Hematopoietic multipotent progenitor cell treated with erythropoietin and hydrocortisone succinate and interleukin-3 and kit ligand, for 4 days (in vitro differentiated cells): ENCODE results near the gene SNIP1.
"Not testable (repeated sequence)": the region's sequence is repeated elsewhere in the genome, so short reads cannot be mapped to it uniquely, and the experiment has no call there.

Experiments
- DNase-seq: peaks from one replicate; pipeline ENCODE4 v3.0.0-alpha.2; 2015

Gene SNIP1

DNA sequence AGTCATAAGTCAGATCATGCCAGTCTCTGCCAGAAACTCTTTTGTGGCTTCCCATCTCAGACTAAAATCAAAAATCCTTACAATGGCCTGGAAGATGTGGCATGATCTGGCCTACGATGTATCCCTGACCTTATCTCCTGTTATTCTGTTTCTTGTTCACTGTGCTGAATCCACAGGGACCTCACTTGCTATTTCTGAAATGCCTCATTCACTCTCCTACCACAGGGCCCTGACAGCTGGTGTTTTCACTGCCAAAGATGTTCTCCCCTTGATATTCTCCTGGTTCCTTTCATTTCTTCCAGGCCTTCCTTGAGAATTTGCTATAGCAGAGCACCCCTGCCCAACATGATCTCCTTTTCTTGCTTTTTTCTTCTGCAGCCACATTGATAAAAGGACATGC is 4.3 kb upstream of the SNIP1 start:
- no peak for DNase-seq

DNA sequence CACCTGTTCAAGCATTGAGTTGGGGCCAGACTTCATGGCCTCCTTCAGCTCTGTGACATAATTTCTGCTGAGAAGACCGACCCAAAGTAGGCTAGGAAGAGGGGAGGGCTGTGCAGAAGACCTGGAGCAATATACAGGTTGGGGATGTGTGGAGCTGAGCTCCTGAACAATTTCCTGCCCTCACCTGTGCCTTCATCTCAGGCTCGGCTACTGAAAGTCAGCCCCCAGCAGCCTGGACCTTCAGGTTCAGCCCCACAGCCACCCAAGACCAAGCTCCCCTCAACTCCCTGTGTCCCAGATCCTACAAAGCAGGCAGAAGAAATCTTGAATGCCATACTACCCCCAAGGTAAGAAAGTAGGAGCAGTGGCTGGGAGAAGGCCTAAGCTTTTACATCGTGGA is 3.3 kb upstream of the SNIP1 start:
- no peak for DNase-seq

DNA sequence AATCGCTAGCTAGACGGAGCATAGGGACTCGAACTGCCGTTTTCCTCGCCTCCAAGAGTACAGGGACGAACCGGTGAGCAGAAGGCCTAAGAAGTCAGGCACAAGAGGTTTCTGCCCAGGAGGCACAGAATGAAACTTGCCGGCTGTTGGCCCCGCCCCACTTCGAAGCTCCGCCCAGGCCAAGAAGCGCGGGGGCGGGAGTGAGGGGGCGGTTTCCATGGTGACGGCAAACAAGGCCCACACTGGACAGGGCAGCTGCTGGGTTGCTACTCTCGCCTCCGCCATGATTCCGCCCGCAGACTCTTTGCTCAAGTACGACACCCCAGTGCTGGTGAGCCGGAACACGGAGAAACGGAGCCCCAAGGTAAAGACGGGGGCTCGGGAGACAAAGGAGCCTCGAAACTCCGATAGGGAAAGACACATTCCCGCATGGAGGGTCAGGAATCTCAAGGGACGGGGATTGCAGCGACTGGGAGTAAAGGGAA is 2.7 kb upstream of the SNIP1 start, which contains the start of gene DNALI1:
DNALI1 (plus strand) TSS at position 229 of the 485 bp plus-strand sequence; CDS start at position 284, 55 bp downstream.
- DNase-seq = peak; percentile 82

- peak; percentile 20 for DNase-seq
Observed at GRCh38 chr1:37553598-37553926, 531 bp downstream of the SNIP1 start.

GRCh38 chr1:37549341-37549740 is 4.8 kb downstream of the SNIP1 start:
- DNase-seq = no peak

DNA sequence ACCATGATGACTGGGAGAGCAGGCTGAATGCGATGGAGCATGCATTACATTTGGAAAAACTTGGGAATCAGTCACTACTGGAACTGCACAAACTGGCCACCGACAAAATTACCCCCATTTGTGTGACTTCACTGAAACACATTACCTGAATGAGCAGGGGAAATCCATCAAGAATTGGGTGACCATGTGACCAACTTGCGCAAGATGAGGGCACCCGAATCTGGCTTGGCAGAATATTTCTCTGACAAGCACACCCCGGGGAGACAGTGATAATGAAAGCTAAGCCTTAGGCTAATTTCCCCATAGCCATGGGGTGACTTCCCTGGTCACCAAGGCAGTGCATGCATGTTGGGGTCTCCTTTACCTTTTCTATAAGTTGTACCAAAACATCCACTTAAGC is 9.1 kb downstream of the SNIP1 start:
- no peak for DNase-seq

GRCh38 chr1:37544530-37544929 is 9.6 kb downstream of the SNIP1 start:
- DNase-seq = no peak

DNA sequence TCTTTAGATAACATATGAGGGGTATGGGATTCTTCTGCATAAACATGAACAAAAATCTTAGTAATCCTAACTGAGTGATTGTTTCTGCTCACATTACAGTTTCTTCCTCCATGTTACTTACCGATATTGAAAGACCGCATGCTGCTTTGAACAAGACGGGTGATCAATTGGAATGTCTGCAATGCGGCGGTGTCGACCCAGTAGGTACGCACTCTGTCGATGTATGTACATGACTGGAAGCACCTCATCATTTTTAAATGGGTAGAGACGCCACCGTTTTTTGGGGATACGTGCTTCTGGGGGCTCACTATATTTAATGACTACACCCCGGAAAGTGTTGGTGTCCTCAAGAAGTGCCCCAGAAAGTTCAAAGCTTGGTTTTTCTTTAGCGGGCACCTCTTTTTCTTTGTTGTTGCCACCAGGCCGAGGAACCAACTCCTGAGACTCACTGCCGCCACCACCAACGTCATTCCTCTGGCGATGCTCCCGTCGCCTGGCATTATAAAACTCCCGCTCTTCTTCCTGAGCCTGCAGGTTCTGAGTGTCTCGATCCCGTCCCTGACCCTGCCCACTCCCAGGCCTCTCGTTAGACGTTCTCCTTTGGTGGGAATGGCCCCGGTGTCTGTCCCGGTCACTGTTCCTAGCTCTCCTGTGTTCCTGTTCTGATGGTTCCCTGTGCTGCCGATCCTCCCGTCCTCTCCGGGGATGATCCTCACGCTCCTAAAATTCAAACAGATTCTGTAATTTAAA is 13.9 kb downstream of the SNIP1 start:
- DNase-seq = no peak

- not testable (repeated sequence) for DNase-seq
Observed at GRCh38 chr1:37539154-37539553, 14.9 kb downstream of the SNIP1 start.

GRCh38 chr1:37537378-37537777 is 16.7 kb downstream of the SNIP1 start:
- no peak for DNase-seq

DNA sequence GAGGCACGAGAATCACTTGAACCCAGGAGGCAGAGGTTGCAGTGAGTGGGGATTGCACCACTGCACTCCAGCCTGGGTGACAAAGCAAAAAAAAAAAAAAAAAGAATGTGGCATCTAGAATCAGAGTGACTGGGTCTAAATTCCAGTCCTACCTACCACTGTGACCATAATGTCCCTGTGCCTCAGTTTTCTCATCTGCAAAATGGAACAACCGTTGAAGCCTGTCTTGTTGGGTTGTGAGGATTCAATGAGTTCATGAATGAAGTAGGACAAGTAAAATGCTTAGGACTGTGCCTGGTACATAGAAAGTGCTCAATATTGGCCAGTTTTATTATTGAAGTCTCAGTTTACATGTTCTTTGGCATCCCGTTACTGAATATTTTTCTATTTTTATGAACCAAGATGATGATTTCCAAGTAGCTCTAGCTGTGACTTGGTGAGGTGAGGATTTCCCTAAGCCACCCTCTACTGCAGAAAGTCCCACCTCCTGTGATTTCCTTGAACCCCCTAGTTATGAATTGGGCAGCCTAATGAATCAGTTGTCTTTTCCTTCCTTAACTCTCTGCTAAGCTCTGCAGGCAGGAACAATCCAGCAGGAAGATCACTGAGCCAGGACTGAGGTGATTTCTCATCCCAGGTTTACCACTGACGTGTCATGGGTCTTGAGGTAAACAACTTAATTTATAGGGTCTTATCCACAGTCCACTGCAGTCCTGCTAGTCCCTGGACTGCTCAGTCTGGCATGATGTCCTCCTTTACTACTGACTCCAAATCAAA is 20.6 kb downstream of the SNIP1 start:
- DNase-seq = no peak

DNA sequence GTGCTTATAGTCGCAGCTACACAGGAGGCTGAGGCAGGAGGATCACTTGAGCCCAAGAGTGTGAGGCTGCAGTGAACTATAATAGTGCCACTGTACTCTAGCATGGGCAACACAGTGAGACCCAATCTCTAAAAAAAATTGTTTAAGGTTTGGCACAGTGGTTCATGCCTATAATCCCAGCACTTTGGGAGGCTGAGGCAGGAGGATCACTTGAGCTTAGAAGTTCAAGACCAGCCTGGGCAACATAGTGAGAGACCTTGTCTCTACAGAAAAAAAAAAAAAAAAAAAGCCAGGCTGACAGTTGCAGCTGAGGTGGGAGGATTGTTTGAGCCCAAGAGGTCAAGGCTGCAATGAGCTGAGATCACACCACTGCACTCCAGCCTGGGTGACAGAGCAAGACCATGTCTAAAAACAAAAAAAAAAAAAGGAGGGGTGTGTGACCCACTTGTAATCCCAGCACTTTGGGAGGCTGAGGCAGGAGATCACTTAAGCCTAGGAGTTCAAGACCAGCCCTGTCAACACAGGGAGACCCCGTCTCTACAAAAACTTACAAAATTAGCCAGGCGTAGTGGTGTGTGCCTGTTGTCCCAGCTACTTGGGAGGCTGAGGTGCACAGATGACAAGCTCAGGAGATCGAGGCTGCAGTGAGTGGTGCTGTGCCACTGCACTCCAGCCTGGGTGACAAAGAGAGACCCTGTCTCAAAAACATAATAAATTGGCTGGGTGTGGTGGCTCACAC is 21.5 kb downstream of the SNIP1 start:
- not testable (repeated sequence) for DNase-seq

DNA sequence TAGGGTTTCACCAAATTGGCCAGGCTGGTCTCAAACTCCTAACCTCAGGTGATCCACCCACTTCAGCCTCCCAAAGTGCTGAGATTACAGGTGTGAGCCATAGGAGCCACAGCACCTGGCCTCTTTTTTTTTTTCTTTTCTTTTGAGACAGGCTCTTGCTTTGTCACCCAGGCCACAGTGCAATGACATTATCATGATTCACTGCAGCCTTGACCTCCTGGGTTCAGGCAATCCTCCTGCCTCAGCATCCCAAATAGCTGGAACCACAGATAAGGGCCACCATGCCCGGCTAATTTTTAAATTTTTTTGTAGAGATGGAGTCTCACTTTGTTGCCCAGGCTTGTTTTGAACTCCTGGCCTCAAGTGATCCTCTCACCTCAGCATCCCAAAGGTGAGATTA is 24.2 kb downstream of the SNIP1 start:
- DNase-seq = not testable (repeated sequence)

DNA sequence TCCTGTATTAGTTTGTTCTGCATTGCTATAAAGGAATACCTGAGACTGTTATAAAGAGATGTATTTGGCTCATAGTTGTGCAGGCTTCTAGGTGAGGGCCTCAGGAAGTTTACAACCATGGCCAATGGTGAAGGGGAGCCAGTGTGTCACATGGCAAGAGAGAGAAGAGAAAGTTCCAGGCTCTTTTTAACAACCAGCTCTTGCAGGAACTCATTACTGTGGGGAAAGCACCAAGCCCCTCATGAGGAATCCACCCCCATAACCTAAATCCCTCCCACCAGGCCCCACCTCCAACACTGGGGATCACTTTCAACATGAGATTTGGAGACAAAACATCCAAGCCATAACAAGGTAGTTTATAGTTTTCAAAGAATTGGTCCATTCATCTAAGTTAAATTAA is 34.5 kb downstream of the SNIP1 start:
- no peak for DNase-seq

GRCh38 chr1:37518929-37519328 is 35.2 kb downstream of the SNIP1 start:
- not testable (repeated sequence) for DNase-seq

GRCh38 chr1:37518241-37518640 is 35.9 kb downstream of the SNIP1 start:
- DNase-seq = not testable (repeated sequence)

- no peak for DNase-seq
Observed at GRCh38 chr1:37517569-37517968, 36.5 kb downstream of the SNIP1 start.

DNA sequence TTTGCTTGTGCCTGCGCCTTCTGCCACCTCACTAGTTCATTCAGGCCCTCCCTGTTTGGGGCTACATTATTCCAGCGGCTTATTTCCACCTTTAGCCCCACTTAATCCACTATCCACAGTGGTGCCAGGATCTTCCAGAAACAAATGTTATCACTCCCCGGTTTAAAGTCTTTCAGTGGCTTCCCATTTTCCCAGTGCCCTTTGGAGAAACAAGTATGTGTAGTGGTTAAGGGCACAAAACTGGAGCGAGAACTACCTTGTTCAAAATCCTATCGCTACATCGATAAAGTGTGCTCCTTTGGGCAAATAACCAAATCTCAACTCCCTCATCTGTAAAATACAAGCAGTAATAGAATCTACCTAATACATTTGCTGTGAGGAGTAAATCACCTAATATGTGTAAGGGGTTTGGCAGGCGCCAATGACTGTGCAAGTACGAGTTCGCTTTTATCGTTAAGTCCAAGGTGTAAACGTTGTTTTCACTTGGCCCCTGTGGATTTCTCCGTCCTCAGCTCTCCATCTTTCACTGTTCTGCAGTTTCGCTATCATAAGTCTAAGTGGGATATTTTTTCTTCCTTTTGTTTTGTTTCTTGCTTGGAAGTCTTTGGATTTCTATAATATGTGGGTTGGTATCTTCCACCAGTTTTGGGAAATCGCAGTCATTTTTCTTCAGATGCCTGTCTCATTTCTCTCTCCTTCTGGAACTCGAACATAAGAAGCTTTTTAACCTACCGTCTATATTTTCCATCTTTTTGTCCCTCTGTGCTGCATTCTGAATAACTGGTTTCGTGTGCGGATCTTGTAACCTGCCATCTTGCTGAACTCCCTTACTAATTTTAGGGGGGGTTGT is 38.7 kb downstream of the SNIP1 start:
- DNase-seq = peak; percentile 16

- DNase-seq = peak; percentile 93
Observed at GRCh38 chr1:37514350-37515184, 39.5 kb downstream of the SNIP1 start, which contains the start of gene MEAF6. TSS of gene MEAF6 (minus strand) at chr1:37514766. CDS start at chr1:37514746, 20 bp downstream.

DNA sequence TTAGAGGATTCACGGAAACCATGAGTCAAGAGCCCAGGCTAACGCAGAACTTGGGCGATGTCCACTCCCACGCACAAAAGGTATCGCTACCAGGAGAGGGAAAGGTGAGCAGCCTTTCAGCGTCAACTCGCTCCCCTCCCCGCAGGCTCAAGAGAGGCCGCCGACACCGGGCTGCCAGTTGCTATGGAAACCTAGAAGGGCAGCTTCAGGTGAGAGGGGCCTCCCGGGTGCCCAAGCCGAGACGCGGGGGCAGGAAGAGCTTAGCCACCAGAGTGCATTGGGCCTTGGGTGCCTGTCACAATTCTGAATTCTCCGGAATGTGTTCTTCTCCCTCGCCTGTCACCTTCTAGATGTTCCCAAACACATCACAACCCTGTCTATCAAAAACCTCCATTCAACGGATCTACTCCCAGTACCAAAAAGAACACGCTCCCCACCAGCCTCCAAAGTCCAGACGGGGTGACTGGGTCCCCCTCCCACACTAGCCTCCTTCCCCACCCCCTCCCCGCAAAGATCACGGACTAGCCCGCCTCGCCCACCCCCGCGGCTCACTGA is 40.2 kb downstream of the SNIP1 start:
- DNase-seq = peak; percentile 38

GRCh38 chr1:37509181-37509580 is 44.9 kb downstream of the SNIP1 start:
- peak; percentile 78 for DNase-seq
